HUES6 (cell line): ENCODE data around the gene BICC1.

Experiments used
- H3K27ac ChIP-seq: 2 replicates; pipeline ENCODE4 v1.7.0; 2013; ENCODE audit warnings: low read depth, mild to moderate bottlenecking, low read length, inconsistent platforms
- H3K27me3 ChIP-seq: 2 replicates; pipeline ENCODE4 v1.6.1; 2013; ENCODE audit warnings: low read length; ENCODE audit not compliant: control insufficient read depth, insufficient read depth
- H3K36me3 ChIP-seq: 2 replicates; pipeline ENCODE4 v1.6.1; 2013; ENCODE audit warnings: low read length; ENCODE audit not compliant: control insufficient read depth, insufficient read depth
- H3K4me1 ChIP-seq: 2 replicates; pipeline ENCODE4 v1.6.1; 2013; ENCODE audit warnings: low read length; ENCODE audit not compliant: control insufficient read depth, insufficient read depth
- H3K4me3 ChIP-seq: 2 replicates; pipeline ENCODE4 v1.5.1; 2013; ENCODE audit warnings: low read depth, low read length
- H3K9ac ChIP-seq: one replicate; pipeline ENCODE4 v1.6.1; 2013; ENCODE audit warnings: mild to moderate bottlenecking, low read length
- H3K9me3 ChIP-seq: 2 replicates; pipeline ENCODE4 v1.6.1; 2013; ENCODE audit warnings: low read depth, low read length; ENCODE audit not compliant: control insufficient read depth, insufficient read depth

Gene BICC1

DNA sequence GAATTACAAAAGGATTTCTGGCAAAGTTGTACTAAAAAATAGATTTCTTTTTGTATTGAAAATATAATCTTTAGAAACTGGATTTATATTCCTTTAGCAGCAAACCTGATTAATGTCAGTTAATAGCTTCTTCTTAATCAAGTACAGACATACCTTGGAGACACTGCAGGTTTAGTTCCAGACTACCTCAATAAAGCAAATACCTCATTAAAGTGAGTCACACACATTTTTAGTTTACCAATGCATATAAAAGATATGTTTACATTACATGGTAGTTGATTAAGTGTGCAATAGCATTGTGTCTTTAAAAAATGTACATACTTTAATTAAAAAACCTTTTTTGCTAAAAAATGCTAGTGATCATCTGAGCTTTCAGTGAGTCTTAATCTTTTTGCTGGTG lies 215.0 kb downstream of the BICC1 start:
- H3K27me3 ChIP-seq = no peaks in the 10 kb centered on the region
- no peaks in the 10 kb centered on the region for H3K36me3 ChIP-seq
- H3K9ac ChIP-seq = no peak overlapping the region
- peaks cover 12% of the 10 kb centered on the region for H3K9me3 ChIP-seq
- H3K4me1 ChIP-seq = no peaks in the 10 kb centered on the region
- no peak overlapping the region for H3K27ac ChIP-seq
- H3K4me3 ChIP-seq = no peak overlapping the region

- H3K27ac ChIP-seq = no peak overlapping the region
- no peaks in the 10 kb centered on the region for H3K27me3 ChIP-seq
- H3K4me1 ChIP-seq = no peaks in the 10 kb centered on the region
- no peak overlapping the region for H3K9ac ChIP-seq
- H3K4me3 ChIP-seq = no peak overlapping the region
- H3K9me3 ChIP-seq = peaks cover 12% of the 10 kb centered on the region
- no peaks in the 10 kb centered on the region for H3K36me3 ChIP-seq
These were observed 218.6 kb downstream of the BICC1 start for GRCh38 chr10:58731276-58731675.

GRCh38 chr10:58733436-58733835 lies 220.8 kb downstream of the BICC1 start:
- no peak overlapping the region for H3K9ac ChIP-seq
- H3K36me3 ChIP-seq = no peaks in the 10 kb centered on the region
- H3K4me3 ChIP-seq = no peak overlapping the region
- H3K4me1 ChIP-seq = no peaks in the 10 kb centered on the region
- no peaks in the 10 kb centered on the region for H3K27me3 ChIP-seq
- H3K9me3 ChIP-seq = peaks cover 12% of the 10 kb centered on the region
- H3K27ac ChIP-seq = no peak overlapping the region

GRCh38 chr10:58734116-58734515 lies 221.4 kb downstream of the BICC1 start:
- Histone ChIP-seq H3K9ac (no peak overlapping the region), H3K27ac (no peak overlapping the region), H3K36me3 (no peaks in the 10 kb centered on the region), H3K27me3 (no peaks in the 10 kb centered on the region), H3K4me3 (no peak overlapping the region), H3K4me1 (no peaks in the 10 kb centered on the region), H3K9me3 (peaks cover 12% of the 10 kb centered on the region)

DNA sequence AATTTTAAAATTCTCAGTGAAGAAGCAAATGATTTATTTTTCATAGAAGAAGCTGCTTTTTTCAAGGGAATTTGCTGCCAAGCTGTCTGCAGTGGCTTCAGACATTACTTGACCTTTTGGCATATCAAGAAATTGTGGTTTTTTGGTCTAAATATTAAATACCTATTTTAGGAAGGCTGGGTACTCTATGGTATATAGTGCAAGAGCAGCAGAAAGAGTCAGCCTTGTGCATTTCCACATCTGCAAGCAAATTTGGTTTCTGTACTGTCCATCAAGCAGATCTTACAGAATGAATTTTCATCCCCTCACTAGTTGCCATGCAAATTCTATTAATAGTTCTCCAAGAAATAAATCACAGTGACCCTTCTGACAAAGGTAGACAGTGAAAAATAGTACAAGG lies 222.0 kb downstream of the BICC1 start:
- H3K9me3 ChIP-seq = peaks cover 12% of the 10 kb centered on the region
- no peaks in the 10 kb centered on the region for H3K27me3 ChIP-seq
- no peaks in the 10 kb centered on the region for H3K4me1 ChIP-seq
- no peaks in the 10 kb centered on the region for H3K36me3 ChIP-seq
- no peak overlapping the region for H3K9ac ChIP-seq
- H3K27ac ChIP-seq = no peak overlapping the region
- H3K4me3 ChIP-seq = no peak overlapping the region

GRCh38 chr10:58735087-58735486 lies 222.4 kb downstream of the BICC1 start:
- Histone ChIP-seq H3K9me3 (peaks cover 10% of the 10 kb centered on the region), H3K36me3 (no peaks in the 10 kb centered on the region)

DNA sequence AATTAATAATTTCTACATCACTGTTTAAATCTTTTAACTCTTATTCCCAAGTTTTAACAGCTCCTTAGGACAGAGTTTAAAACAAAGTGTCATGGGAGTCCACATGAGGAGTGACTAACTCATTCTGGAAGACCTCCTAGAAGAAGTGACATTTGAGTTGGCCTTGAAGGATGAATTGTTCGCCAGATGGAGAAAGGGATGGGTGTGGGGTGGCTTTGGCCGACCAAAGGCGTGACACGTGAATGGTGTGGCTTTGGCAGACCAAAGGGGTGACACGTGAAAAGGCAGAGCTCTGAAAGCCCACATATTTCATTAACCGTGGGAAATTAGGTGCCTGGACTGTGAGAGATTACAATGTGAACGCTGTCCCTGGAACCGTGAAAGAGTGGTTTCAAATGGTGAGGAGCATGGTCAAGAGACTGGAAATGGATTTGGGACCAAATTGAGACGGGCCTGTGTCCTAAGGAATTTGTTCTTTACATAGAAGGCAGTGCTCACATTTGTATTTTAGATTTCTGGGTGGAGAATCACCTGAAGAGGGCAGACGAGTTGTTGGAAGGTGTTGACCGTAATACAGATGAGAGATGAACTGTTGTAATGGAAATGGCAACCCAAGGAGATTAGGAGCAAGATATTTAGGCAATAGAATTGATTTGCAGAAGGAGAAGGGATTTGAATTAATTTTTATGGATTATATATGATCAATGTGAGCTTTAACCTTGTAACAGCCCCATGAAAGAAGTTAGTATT lies 228.1 kb downstream of the BICC1 start:
- Histone ChIP-seq H3K9ac (no peak overlapping the region), H3K27me3 (no peaks in the 10 kb centered on the region), H3K4me1 (no peaks in the 10 kb centered on the region), H3K27ac (no peak overlapping the region), H3K4me3 (no peak overlapping the region), H3K36me3 (no peaks in the 10 kb centered on the region), H3K9me3 (no peaks in the 10 kb centered on the region)

More at GRCh38 chr10:58735087-58735486, 222.4 kb downstream of the BICC1 start:
- Histone ChIP-seq H3K4me3 (no peak overlapping the region), H3K27ac (no peak overlapping the region), H3K27me3 (no peaks in the 10 kb centered on the region), H3K4me1 (no peaks in the 10 kb centered on the region), H3K9ac (no peak overlapping the region)

DNA sequence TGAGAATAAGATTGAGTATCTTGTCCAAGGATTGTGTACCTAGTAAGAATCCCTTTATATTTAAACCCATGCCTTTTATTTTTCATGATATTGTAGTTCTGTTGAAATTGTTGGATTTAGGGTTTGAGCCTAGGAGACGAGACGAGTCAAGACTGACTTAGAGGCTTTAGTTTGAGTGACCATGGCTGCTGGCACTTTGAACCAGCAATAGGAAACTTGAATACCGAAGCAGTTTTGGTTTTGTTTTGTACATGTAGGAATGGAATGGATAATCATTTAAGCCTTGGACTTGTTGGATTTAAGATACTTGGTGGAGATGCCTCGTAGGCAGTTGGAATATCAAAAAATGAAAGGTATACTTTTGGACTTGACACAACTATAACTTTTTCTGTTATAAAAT lies 229.0 kb downstream of the BICC1 start:
- H3K27me3 ChIP-seq = no peaks in the 10 kb centered on the region
- no peak overlapping the region for H3K4me3 ChIP-seq
- H3K9ac ChIP-seq = no peak overlapping the region
- no peaks in the 10 kb centered on the region for H3K9me3 ChIP-seq
- H3K27ac ChIP-seq = no peak overlapping the region
- H3K4me1 ChIP-seq = peaks cover 5% of the 10 kb centered on the region; the same call in 1 of the 2 replicates
- no peaks in the 10 kb centered on the region for H3K36me3 ChIP-seq

DNA sequence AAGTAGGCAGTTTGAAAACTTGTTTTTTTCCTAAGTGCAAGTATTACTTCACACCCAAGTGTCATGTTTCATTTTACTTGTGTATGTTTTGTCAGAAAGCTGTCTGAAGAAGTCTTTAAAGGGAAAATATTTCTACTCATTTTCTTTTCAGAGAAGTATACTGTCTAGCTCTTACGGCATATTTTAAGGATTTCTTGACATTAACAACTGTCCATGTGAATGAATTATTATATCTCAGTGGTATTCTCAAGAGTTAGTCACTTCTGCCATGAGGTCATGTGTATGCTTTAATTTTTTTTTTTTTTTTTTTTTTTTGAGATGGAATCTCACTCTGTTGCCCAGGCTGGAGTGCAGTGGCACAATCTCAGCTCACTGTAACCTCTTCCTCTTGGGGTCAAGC lies 229.5 kb downstream of the BICC1 start:
- H3K36me3 ChIP-seq = no peaks in the 10 kb centered on the region
- H3K9ac ChIP-seq = no peak overlapping the region
- no peaks in the 10 kb centered on the region for H3K9me3 ChIP-seq
- no peak overlapping the region for H3K4me3 ChIP-seq
- H3K27ac ChIP-seq = no peak overlapping the region
- H3K27me3 ChIP-seq = no peaks in the 10 kb centered on the region
- H3K4me1 ChIP-seq = peaks cover 9% of the 10 kb centered on the region; the same call in 1 of the 2 replicates

GRCh38 chr10:58743466-58744115 lies 230.9 kb downstream of the BICC1 start:
- Histone ChIP-seq H3K9me3 (no peaks in the 10 kb centered on the region), H3K4me1 (peaks cover 9% of the 10 kb centered on the region; the same call in 1 of the 2 replicates), H3K36me3 (no peaks in the 10 kb centered on the region), H3K27ac (no peak overlapping the region), H3K4me3 (no peak overlapping the region), H3K9ac (no peak overlapping the region), H3K27me3 (no peaks in the 10 kb centered on the region)

DNA sequence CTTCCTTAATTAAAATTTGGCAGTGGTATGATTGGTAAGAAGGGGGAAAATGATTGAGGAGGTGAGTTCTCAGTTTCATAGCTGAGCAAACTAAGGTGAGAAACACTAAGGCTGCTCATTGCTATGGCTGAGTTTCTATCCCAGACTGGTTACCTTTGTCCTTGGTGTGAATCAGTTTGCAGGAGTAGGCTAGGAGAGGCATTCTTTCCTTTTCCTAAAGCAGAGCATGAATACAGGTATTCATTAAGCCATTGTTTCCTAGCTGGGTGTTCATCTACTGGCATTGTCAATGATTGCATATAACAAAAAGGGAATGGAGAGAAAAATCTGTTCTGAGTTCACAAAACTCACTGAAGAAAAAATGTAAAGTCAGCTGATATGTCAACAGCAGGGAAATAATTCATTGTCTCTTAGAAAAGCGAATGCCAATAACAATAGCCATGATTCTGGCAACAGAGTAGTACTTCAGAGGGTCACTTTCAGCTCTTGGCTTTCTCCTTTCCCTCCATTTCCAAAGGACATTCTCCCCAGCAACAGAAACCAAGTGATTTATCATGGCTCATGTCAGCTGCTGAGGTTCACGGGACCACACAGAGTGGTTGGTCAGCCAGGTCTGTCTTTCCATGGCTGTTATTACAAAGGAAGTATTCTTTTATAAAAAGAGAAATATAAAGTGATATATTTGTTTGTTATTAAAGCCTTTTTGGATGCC lies 234.0 kb downstream of the BICC1 start:
- Histone ChIP-seq H3K27me3 (no peaks in the 10 kb centered on the region), H3K9me3 (no peaks in the 10 kb centered on the region), H3K9ac (no peak overlapping the region), H3K4me1 (peaks cover 9% of the 10 kb centered on the region; the same call in 1 of the 2 replicates), H3K36me3 (no peaks in the 10 kb centered on the region), H3K27ac (no peak overlapping the region), H3K4me3 (no peak overlapping the region)
